ENCODE results near the gene RGS18. TPM values are rescaled to one million over a fixed set of nuclear protein-coding genes. Genes with fewer than 3 reads are reported as not detected.

RGS18 gene
- polyA plus RNA-seq, 3 donors = 43.7 to 57.0 (median 49.0) TPM

DNA sequence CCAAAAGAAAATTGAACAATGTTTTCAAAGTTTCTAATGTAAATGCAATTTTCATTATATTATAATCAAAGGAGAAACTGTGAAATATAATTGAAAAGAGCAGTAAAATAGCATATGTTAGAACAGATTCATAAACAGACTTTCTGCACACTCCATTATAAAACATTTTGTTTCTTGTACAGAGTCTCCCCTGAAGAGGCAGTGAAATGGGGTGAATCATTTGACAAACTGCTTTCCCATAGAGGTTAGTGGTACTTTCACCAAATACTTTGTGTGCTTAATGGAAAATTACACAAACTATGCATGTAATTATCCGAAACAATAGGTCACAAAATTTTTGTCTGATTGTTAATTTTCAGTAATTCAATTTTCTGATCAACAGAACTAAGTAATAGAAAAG, 1.9 kb downstream of the RGS18 start:
- intact Hi-C loops (cut with micrococcal nuclease) = loop anchor here in 1 of 2 donors (5.0 kb wide), 1 partner anchor 647 kb away; the partner anchor contains the start of gene RGS2
- Histone ChIP-seq H3K27me3 (ENCODE audit: control insufficient read depth in 2 of 2, insufficient read depth in 2 of 2, low read length in 2 of 2) (no peaks in the 10 kb centered on the region), H2AFZ (ENCODE audit: insufficient read depth, low read depth, low read length, poor library complexity, severe bottlenecking) (no peak overlapping the region), H3K4me1 (ENCODE audit: control insufficient read depth in 1 of 2, insufficient read depth in 2 of 2, low read length in 2 of 2) (peaks cover 52 to 71% of the 10 kb centered on the region in 2 donors), H3K79me2 (ENCODE audit: insufficient read depth, low read length) (peaks cover 78% of the 10 kb centered on the region), H3K9ac (ENCODE audit: insufficient read depth, low read length, poor library complexity, severe bottlenecking) (peak overlapping the region; percentile 78), H3K27ac (ENCODE audit: low read depth in 1 of 2, low read length in 2 of 2) (peak overlapping the region in 1 of 2 donors; percentile 85), H3K4me3 (replicated peaks in 1 of 3; ENCODE audit: low read depth in 2 of 3, low read length in 3 of 3) (peak overlapping the region; percentile 83 to 99 (median 88)), H4K20me1 (ENCODE audit: insufficient read depth, low read length) (no peaks in the 10 kb centered on the region), H3K4me2 (replicated peaks; ENCODE audit: extremely low read depth, low read length, poor library complexity, severe bottlenecking) (peak overlapping the region; percentile 78), H3K36me3 (replicated peaks in 1 of 2; ENCODE audit: control insufficient read depth in 1 of 2, insufficient read depth in 2 of 2, low read length in 2 of 2) (peaks cover 9 to 12% of the 10 kb centered on the region in 2 donors), H3K9me3 (replicated peaks in 1 of 2; ENCODE audit: control insufficient read depth in 1 of 2, insufficient read depth in 1 of 2, low read length in 2 of 2) (peaks cover 0 to 4% of the 10 kb centered on the region in 2 donors)
- TF ChIP-seq, protein P1, sequence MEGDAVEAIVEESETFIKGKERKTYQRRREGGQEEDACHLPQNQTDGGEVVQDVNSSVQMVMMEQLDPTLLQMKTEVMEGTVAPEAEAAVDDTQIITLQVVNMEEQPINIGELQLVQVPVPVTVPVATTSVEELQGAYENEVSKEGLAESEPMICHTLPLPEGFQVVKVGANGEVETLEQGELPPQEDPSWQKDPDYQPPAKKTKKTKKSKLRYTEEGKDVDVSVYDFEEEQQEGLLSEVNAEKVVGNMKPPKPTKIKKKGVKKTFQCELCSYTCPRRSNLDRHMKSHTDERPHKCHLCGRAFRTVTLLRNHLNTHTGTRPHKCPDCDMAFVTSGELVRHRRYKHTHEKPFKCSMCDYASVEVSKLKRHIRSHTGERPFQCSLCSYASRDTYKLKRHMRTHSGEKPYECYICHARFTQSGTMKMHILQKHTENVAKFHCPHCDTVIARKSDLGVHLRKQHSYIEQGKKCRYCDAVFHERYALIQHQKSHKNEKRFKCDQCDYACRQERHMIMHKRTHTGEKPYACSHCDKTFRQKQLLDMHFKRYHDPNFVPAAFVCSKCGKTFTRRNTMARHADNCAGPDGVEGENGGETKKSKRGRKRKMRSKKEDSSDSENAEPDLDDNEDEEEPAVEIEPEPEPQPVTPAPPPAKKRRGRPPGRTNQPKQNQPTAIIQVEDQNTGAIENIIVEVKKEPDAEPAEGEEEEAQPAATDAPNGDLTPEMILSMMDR (IDR thresholded peaks at IDR 0.05) = no peak
- peak in 2 of 3 donors; percentile 22 to 33 for DNase-seq
- peak overlapping the region in 6 of 7 donors; percentile 62 to 97 (median 92) for H3K27ac Mint-ChIP-seq
- H3K36me3 Mint-ChIP-seq = peaks cover 12 to 34% of the 10 kb centered on the region in 2 donors
- H3K27me3 Mint-ChIP-seq (ENCODE audit: low read depth in 3 of 3) = no peaks in the 10 kb centered on the region
- peaks cover 41% of the 10 kb centered on the region for H3K4me1 Mint-ChIP-seq
- no CpG with 5 or more reads among the region's 1 CpG for WGBS (ENCODE audit: insufficient coverage)
- peak overlapping the region; percentile 73 to 94 for H3K4me3 Mint-ChIP-seq
- peaks cover 0 to 8% (median 0%) of the 10 kb centered on the region in 7 donors for H3K9me3 Mint-ChIP-seq

DNA sequence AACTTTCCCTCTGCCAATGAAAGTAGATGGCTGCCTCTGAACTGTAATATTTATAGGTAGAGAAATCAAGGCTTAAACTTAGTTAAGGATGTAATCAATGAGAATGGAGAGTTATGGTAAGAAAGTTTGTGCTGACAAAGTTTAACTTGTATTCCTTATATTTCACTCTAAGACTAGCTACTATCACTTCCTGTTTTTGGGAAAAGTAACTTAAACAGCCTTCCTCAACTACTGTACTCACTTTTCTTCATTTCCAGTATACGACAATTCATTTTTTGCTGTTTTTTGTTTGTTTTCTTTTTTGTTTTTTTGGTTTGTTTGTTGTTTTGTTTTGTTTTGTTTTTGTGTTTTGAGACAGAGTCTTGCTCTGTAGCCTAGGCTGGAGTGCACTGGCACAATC, 3.7 kb downstream of the RGS18 start:
- intact Hi-C loops (cut with micrococcal nuclease) = loop anchor here in 1 of 2 donors (5.0 kb wide), 1 partner anchor 645 kb away; the partner anchor contains the start of gene RGS2
- no CpG with 5 or more reads among the region's 1 CpG for WGBS (ENCODE audit: insufficient coverage)
- no peaks in the 10 kb centered on the region for H3K27me3 ChIP-seq (ENCODE audit: control insufficient read depth in 2 of 2, insufficient read depth in 2 of 2, low read length in 2 of 2)
- H3K4me1 ChIP-seq (ENCODE audit: control insufficient read depth in 1 of 2, insufficient read depth in 2 of 2, low read length in 2 of 2) = peaks cover 41 to 76% of the 10 kb centered on the region in 2 donors
- no peaks in the 10 kb centered on the region for H3K27me3 Mint-ChIP-seq (ENCODE audit: low read depth in 3 of 3)
- peaks cover 94% of the 10 kb centered on the region for H3K79me2 ChIP-seq (ENCODE audit: insufficient read depth, low read length)
- TF ChIP-seq, protein P1 (IDR thresholded peaks at IDR 0.05) = no peak
- H4K20me1 ChIP-seq (ENCODE audit: insufficient read depth, low read length) = no peaks in the 10 kb centered on the region
- H3K4me1 Mint-ChIP-seq = peaks cover 44% of the 10 kb centered on the region
- peak in 2 of 3 donors; percentile 51 to 62 for DNase-seq
- H3K9me3 ChIP-seq (replicated peaks in 1 of 2; ENCODE audit: control insufficient read depth in 1 of 2, insufficient read depth in 1 of 2, low read length in 2 of 2) = peaks cover 0 to 5% of the 10 kb centered on the region in 2 donors
- H3K4me3 ChIP-seq (replicated peaks in 1 of 3; ENCODE audit: low read depth in 2 of 3, low read length in 3 of 3) = peak overlapping the region; percentile 83 to 99 (median 88)
- H3K9me3 Mint-ChIP-seq = peaks cover 0 to 10% (median 0%) of the 10 kb centered on the region in 7 donors
- peak overlapping the region; percentile 65 to 85 for H3K27ac ChIP-seq (ENCODE audit: low read depth in 1 of 2, low read length in 2 of 2)
- peak overlapping the region; percentile 67 to 94 for H3K4me3 Mint-ChIP-seq
- peak overlapping the region; percentile 78 for H3K4me2 ChIP-seq (replicated peaks; ENCODE audit: extremely low read depth, low read length, poor library complexity, severe bottlenecking)
- peaks cover 17 to 38% of the 10 kb centered on the region in 2 donors for H3K36me3 Mint-ChIP-seq
- H2AFZ ChIP-seq (ENCODE audit: insufficient read depth, low read depth, low read length, poor library complexity, severe bottlenecking) = no peak overlapping the region
- peaks cover 9 to 12% of the 10 kb centered on the region in 2 donors for H3K36me3 ChIP-seq (replicated peaks in 1 of 2; ENCODE audit: control insufficient read depth in 1 of 2, insufficient read depth in 2 of 2, low read length in 2 of 2)
- peak overlapping the region; percentile 35 for H3K9ac ChIP-seq (ENCODE audit: insufficient read depth, low read length, poor library complexity, severe bottlenecking)
- peak overlapping the region; percentile 88 to 97 (median 93) for H3K27ac Mint-ChIP-seq
